NCI-H1105 treated with DMSO at 0.1 percent for 48 hours (cell line): Measurements from ENCODE around the gene CD27.
A peak's percentile ranks its signal among the peaks of the same experiment; 100 is the strongest.
"Not testable (repeated sequence)": the region's sequence is repeated elsewhere in the genome, so short reads cannot be mapped to it uniquely, and the experiment has no call there.

Source experiments
- DNase-seq: peaks from one replicate; lab custom pipeline; 2025; lab: John Stamatoyannopoulos, UW

Gene CD27

DNA sequence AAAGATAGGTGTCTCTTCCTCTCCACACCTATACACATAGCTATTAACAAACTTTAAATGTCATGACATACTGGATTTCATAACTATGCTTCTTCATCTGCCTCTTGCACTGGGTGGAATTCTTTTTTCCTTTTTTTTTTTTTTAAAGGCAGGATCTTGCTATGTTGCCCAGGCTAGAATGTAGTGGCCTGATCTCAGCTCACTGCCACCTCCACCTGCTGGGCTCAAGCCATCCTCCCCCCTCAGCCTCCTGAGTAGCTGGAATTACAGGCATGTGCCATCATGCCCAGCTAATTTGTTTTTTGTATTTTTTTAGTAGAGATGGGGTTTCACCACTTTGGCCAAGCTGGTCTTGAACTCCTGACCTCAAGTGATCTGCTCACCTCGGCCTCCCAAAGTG is 43.5 kb downstream of the CD27 start:
- DNase-seq = no peak

DNA sequence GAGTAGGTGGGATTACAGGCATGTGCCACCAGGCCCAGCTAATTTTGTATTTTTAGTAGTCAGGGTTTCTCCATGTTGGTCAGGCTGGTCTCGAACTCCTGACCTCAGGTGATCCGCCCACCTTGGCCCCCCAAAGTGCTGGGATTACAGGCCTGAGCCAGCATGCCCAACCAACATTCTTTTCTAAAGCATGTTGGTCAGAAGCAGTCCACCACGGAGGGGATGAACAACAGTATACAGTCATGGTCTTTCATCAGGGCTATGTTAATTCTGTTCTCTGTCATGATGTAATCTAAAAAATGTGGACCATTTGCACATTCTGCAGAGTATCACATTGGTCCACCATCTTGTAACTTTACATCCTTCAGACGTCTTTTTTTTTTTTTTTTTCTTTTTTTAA is 44.7 kb downstream of the CD27 start:
- DNase-seq = no peak

DNA sequence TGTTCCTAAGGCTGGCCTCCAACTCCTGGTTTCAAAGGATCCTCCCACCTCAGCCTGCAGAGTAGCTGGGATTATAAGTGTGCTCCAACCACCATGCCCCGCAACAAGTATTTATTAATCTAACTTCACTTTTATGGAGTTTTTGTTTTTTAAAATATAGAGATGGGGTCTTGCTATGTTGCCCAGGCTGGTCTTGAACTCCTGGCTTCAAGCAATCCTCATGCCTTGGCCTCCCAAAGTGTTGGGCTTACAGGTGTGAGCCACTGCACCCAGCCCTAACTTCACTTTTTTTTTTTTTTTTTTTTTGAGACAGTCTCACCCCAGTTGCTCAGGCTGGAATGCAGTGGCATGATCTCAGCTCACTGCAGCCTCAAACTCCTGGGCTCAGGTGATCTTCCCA is 45.9 kb downstream of the CD27 start:
- DNase-seq = not testable (repeated sequence)

DNA sequence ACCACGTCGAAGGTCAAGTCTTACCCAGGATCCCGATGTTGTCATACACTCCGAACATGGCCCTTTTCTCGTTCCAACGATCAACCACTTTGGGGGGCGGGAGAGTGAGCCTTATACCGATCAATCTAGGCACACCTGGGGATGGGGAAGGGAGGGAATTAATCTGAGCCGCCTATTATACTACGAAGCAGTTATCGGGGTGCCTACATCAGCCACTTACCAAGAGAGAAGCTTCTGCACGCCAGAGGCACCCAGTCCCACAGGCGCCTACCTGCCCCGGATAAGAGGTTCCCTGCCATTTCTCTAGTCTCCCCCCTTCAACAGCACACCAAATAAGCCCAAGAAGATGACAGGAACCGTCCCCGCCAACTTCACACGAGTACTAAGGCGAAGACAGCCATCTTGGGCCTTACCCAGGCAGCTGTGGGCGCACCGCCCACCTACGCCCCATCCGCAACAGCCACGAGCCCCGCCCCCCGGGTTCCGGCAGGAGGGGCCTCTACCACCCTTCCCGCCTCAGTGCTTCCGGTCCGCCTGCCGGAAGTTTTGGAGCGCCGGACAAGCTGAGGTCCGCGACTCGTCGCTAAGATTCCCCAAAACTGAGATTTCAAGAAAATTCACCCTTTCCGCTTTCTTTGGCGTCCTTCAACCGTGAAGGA is 48.2 kb downstream of the CD27 start, which contains the start of gene MRPL51:
MRPL51 (minus strand) TSS at position 425 of the 659 bp plus-strand sequence; CDS start at position 299, 126 bp downstream.
- peak; percentile 93 for DNase-seq

DNA sequence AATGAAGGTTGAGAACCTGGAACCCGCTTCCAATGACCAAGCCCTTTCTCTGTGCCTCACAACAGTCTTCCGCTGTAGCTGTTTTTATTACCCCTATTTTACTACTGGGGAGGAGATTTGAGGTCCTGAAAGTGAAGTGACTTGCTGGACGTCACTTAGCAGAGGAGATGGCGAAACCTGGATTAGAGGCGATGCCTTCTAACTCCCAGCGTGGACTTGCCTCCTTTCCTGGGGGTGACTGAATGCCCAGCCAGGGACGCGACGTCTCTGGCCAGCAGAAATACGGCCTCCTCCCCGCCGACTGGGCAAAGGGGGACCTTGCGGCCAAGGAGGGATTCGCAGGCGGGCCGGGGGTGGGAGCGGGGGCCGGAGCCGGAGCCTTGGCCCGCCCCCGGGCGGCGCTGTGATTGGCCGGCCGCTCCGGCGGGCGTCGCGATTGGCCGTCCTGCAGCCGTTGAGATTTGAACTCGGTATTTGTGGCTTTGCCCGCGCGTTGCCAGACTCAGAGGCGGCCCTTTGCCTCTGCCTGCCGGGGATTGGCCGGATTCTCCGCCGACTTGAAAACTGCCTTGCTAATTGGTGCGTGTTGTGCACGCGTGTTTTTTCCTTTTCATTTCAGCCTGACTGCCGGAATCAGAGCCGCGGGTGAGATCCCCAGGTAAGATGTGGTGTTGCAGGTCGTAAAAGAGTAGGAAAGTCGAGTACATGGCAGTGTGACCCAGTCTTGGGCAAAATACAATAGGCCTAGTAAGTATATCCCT is 48.9 kb downstream of the CD27 start, which contains the start of gene NCAPD2:
NCAPD2 (plus strand) TSS at position 606 of the 761 bp plus-strand sequence. CDS start 997 bp downstream, outside the sequence.
- peak; percentile 96 for DNase-seq

DNA sequence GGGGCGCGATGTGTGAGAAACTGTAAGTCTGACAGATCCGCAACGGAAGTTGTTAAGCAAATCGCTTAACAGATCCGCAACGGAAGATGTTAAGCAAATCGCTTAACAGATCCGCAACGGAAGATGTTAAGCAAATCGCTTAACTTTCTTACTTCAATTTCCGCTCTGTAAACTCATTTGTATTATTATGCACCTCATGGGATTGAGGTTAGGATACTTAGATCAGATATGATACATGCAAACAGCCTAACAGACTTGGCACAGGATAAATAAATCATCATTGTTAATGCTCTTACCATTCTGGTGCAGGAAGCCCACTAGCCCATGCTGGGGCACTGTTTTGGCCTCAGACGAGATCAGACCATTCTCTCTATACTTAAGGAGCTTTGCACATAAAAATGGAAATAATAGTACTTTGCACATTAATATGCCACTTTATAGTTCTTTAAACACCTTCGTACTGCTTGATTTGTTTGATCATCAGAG is 49.5 kb downstream of the CD27 start:
- no peak for DNase-seq

DNA sequence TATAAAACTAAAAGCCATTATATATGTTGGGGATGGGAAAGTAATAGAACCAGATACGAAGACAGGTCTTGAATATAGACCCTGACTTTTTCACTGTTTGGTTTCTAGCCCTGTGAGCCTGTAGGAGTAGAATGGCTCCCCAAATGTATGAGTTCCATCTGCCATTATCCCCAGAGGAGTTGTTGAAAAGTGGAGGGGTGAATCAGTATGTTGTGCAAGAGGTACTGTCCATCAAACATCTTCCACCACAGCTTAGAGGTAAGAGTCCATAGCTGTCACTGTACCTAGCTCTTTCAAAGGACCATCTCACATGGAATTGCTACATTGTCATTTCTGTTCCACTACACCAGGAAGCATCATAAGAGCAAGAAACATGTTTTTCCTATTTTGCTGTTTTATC is 50.2 kb downstream of the CD27 start:
- DNase-seq = no peak

DNA sequence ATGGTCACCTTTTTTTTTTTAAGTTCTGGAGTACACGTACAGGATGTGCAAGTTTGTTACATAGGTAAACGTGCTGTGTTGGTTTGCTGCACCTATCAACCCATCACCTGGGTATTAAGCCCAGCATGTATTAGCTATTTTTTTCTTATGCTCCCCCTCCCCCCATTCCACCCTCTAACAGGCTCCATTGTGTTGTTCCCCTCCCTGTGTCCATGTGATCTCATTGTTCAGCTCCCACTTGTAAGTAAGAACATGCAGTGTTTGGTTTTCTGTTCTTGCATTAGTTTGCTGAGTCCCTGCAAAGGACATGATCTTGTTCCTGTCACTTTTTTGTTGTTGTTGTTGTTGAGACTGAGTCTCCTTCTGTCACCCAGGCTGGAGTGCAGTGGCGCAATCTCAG is 52.5 kb downstream of the CD27 start:
- not testable (repeated sequence) for DNase-seq

DNA sequence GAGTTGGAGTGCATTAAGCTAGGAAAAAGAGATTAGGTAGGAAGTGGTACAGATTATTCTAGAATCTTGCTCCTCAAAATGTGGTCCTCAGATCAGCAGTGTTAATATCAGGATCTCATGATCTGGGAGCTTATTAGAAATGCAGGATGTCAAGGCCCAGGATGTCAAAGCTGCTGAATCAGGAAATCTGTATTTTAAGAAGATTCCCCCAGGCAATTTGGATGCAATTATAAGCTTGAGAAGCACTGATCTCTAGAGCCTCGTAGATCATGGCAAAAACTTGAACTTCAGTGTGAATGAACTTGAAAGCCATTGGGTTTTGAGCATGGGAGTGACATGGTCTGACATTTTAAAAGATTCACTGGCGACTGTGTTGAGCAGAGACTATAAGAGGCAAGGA is 55.7 kb downstream of the CD27 start:
- no peak for DNase-seq
